DLD1 (cell line): ENCODE data around the gene MYO16.
"Not testable (repeated sequence)": the region's sequence is repeated elsewhere in the genome, so short reads cannot be mapped to it uniquely, and the experiment has no call there.

Experiments
- in situ Hi-C: cut with HindIII; loops from 2 replicates; pipeline ENCODE4 v1.10.0; 2017; ENCODE audit warnings: low sequenced_read_pairs

MYO16 gene

DNA sequence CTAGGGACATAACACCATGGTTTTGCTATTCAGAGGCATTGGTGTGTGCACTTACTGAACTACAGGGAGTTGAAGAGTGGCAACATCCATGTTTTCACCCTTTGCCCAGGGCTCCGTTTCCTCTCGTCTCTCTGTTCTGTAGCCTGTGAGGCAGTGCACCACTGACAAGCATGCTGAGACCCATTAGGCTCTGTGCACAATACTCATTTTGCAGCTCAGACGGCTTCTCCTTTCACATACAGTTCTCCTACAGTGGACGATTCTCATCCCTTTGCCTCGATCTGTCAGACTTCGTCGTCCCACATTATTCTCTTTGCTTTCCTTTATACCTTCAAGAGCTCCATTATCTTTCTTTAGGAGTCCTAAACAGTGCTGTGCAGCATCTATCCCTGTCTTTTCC is 403.7 kb downstream of the MYO16 start:
- in situ Hi-C loops: no loop called here

DNA sequence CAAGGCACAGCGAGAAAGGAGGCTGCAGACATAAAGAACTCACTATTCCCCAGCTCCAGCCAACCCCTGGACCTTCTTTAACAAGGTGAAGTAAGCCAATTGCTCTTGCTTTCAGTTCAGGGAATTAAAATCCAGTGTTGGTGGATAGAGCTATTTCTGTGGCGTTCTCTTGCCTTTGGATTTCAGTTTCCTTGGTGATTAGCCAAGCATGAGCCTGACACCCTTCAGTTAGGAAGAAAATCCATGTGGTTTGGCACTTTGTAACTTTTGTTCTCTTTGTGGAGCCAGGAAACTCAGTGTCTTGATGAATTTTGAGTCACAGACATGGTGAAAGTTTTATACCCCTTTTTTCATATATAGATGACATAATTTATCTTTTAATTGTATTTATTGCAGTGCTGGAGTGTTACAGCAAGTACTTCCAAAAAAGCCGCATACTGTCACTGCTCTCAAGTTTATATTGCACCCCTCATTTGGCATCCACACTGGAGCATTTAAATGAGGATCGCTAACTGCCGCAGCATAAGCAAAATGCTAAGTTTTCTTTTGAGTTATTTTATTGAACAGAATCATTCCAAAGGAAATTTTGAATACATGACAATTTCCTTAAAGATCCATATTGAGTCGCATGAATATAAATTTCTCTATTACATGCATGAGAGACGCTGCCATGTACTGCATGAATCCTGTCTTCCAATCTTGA is 406.8 kb downstream of the MYO16 start:
- in situ Hi-C loops: no loop called here

DNA sequence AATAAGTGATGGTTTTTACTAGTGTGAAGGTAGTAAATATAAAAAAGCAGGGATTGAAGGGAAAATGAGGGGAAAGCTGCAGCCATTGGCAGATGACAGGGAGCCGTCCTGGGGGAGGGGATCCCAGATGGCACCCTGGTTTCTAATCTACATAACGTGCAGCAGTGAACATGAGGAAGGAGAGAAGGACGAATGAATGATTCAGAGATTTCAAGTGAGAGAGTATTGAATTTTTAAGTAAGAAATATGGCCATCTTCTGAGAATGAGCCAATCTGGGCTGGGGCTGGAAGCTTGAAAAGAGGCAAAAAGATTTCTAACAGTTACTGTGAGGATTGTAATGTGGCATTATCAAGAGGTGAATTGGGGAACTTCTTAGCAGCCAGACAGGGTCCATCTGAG is 414.2 kb downstream of the MYO16 start:
- in situ Hi-C loops: no loop called here

DNA sequence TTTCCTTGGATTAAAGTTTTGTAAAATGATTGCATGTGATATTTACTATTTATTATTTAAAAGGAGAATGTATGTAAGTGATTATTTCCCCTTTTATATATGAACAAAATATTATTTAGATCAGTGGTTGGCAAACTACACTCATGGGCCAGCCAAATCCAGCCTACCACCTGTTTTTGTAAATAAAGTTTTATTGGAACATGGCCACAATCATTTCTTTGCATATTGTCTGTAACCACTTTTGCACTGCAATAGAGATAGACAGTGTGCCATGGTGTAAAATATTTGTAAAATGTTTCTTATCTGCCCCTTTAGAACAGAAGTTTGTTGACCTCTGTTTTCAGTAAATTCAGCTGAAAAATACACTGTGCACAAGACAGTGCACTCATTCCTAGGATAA is 426.4 kb downstream of the MYO16 start:
- in situ Hi-C loops: no loop called here

DNA sequence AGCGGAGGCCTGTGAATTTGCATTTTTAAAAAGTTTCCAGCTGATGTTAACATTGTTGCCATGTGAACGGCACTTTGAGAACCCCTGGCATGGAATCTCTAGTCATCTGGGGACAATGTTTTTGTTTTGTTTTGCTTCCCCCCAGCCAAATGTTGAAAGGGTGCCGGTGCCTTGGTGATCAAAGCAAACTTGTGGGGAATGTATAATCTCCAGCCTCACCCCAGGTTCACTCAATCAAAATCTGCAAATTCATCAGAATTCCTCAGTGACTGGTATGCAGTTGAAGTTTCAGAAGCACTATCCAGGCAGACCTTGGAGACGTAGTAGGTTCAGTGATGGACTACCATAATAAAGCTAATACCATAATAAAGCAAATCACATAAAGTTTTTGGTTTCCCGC is 428.7 kb downstream of the MYO16 start:
- in situ Hi-C loops: no loop called here

DNA sequence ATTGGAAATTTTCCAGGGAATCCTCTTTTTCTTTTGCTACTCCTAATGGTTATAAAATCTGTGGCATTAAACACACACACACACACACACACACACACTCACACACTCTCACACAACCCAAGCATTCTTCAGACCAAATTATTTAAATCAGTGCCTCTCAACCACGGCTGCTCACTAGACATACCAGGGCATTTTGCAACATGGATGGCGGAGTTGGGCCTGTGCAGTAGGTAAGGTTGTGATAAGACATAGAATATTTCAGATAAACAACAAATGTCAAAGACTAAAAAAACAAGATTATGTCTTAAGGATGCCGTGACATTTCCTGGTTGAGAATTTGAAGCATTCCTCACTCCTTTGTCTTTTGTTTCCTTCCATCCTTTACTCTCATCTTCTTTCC is 443.1 kb downstream of the MYO16 start:
- in situ Hi-C loops: no loop called here

DNA sequence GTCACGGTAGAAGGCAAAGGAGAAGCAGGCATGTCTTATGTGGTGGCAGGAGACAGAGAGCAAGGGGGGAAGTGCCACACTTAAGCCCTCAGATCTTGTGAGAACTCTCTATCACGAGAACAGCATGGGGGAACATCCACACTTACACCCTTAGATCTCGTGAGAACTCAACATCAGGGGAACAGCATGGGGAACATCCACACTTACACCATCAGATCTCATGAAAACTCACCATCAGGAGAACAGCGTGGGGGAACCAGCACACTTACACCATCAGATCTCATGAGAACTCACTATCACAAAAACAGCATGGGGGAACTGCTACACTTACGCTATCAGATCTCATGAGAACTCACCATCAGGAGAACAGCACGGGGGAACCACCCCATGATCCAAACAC is 445.0 kb downstream of the MYO16 start:
- in situ Hi-C loops: no loop called here

DNA sequence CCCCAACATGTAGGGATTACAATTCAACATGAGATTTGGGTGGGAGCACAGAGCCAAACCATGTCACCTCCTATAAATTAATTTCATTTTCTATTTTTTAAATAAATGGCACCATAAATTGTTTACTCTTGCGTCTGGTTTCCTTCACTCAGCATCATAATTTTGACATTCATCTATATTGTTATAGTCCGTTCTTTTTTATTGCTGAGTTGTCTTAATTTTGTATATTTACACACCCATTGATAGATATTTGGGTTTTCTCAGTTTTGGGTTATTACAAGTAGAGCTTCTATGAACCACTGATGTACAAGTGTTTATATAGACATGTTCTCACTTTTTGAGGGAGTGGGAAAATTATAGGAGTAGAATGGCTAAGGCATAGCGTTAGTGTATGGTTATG is 445.4 kb downstream of the MYO16 start:
- in situ Hi-C loops: no loop called here

DNA sequence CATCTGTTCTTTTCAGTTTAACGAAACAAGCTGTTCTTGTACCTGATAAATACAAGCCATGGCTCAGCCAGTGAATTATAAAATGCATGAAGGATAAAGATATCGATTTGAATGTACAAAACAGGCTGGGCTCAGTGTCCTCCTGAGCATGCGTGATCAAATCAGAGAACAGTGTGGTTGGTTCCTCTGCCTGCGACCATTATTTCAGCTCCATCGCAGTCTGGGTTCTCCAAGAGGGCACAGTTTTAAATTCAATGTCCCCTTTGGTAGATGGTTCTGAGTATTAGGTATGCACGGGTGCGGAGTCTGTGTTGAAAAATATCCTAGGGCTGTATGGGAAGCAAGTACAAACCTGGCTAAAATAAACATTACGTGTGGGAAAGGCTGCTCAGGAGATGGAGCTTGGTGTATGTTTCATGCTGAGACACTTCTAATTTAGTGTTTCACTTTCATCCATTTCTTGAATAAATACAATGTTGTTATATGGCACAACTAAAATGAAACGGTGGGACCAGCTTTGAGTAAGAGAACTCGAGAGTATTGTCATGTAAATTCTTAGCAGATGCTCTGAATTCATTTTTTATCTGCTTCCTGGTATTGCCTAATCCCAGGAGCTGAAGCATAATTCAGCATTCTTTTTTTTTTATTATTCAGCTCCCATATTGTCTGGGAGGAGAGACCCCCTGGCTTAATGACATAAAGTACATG is 458.7 kb downstream of the MYO16 start:
- in situ Hi-C loops: no loop called here

DNA sequence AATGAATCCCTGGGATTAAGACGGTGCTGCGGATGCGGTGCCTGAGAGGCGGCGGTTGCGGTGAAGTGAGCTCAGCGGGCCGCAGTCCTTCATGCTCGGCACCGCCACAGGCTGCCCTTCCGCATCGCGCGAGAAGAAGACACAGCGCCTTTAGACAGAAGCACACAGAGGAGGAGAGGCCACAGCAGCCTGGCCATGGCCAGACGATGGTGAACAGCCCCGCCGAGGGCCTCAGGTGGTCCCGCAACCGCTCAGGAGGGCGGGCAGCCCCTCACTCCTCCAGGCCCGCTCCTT is 459.2 kb downstream of the MYO16 start:
- in situ Hi-C loops: no loop called here

DNA sequence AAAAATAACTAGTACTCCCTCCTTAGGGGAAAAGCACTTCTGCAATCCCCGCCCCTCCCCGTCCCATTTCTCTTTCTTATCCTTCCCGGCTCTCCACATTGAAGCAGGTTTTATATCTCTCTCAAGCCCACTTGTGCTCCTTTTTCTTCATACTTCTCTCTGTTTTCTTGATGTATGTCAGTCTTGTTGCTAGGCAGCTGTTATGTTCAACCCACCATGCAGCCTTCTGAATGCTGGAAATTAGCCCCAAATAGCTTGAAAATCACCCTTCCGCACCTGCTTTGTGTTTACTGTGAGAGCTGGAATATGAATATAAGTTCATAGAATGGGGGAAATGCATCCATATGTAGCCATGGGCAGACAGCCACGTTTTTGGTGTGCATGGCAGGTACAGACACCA is 461.4 kb downstream of the MYO16 start:
- in situ Hi-C loops: no loop called here

DNA sequence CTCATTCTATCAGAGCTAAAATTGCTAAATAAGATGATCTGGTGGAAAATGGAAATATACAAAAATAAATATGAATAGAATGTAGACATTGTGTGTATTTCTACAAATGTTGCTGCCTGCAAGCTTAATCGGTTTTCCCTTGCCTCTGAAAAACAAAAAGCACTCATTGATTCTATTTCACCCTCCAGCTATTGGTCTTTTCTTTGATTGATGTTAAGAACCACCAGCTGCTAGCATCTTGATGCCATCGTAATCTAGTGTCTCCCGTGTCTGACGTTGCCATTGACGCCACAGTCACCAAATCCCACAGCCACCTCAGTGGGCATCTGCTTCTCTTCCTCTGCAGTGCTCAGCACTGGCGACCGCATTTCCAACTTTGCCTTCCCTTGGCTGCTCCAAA is 461.8 kb downstream of the MYO16 start:
- in situ Hi-C loops: no loop called here

DNA sequence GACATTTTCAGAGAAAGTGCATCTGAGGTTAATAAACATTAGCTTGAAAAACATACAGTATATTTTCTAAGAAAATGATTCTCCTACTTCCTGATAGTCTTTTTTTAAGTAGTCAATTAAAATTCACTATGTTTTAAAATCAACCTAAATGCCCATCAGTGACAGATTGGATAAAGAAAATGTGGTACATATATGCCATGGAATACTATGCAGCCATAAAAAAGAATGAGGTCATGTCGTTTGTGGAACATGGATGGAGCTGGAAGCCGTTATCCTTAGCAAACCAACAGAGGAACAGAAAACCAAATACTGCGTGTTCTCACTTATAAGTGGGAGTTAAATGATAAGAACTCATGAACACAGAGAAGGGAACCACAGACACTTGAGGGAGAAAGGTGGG is 462.8 kb downstream of the MYO16 start:
- in situ Hi-C loops: not testable (repeated sequence)

DNA sequence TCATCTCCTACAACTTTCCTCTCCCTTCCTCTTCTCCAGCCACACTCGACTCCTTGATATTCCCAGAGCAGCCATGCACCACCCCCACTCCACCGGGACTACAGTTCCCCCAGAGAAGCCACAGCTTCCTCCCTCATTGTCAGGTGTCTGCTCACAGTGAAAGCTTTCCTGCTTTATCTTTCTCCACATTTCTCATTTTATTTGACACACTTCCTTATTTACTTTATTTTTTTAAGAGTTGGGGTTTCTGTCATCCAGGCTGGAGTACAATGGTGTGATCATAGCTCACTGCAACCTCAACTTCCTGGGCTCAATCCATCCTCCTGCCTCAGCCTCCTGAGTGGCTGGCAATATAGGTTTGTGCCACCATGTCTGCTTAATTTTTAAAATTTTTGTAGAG is 464.6 kb downstream of the MYO16 start:
- in situ Hi-C loops: no loop called here

DNA sequence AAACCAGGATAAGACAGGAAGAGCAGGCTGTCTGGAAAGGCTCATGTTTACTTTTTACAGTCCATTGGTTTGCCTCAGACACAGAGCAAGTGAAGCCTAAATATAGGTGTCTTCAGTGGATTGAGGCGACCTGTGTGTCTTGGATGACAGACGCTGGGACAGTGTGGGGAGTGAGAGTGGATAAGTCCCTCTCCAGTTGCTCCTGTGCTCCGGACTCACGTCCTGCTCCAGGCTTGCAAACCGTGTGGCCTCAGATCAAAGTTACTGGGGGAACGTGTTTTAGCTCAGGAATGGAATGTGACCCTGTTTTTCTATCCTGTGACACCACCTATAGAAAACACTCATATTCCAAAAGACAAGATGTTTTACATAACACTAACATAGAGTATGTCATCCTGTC is 465.7 kb downstream of the MYO16 start:
- in situ Hi-C loops: no loop called here

DNA sequence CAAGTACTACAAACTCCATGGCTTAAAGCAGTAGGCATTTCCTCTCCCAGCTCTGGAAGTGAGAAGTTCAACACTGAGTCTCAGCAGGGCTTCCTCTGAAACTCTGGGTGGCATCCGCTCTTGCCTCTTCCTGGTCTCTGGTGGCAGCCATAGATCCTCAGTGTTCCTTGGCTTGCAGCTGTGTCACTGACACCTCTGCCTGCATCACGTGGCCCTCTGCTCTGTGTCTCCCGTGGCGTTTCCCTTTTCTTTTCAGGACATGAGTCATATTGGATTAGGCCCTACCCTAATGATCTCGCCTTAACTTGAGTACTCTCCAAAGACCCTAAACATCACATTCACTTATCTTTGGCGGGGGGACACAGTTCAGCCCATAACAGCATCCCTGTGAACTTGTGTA is 466.7 kb downstream of the MYO16 start:
- in situ Hi-C loops: no loop called here

DNA sequence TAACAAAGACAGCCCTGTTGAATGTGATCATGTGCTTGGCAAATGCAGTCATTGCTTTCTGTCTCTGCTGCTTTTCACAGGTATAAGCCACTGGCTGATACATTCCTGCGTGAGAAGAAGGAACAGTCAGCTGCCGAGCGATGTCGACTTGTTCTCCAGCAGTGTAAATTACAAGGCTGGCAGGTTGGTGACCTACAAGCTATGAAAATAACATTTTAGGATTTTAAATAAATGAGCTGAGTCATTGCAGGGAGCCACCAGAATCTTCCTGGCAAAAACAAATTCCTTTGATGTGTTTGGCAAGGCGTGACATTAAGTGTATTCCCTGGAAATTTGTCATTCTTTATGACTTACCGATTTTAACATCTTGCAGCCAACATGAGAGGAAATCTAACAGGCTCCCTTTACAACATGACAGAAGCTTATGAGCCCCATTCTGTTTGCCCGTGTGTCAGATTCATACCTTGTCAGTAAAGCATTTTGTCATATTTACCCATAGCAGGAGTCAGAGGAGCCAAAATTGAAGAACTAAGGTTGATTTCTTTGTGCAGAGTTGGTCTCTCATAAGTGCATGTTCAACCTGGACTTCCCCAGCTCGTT is 471.4 kb downstream of the MYO16 start:
- in situ Hi-C loops: no loop called here

DNA sequence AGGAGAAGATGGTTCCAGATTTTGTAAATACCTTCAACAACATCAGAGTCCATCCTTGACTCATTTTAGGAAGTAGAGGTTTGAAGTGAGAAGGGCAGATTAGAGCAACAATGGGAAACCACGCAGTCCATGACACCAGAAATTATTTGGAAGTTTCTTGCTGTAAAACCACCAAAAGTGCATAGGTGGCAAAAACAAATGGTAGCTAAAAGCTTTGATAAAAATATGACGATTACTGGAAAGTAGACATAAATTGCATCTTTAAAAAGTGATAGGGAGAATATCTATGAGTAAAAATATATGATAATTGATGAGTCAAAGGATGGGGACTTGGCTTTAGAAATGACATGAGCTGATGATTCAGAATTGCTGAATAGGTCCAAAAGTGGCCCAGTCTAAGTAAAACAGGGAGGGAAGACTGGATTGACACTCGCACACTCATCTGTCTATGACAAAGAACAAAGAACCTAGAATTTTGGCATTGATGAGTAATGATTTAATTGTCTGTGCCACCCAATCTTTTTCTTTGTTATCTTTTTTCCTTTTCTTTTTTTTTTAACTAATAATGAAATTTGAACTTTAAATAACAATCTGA is 472.2 kb downstream of the MYO16 start:
- in situ Hi-C loops: no loop called here

DNA sequence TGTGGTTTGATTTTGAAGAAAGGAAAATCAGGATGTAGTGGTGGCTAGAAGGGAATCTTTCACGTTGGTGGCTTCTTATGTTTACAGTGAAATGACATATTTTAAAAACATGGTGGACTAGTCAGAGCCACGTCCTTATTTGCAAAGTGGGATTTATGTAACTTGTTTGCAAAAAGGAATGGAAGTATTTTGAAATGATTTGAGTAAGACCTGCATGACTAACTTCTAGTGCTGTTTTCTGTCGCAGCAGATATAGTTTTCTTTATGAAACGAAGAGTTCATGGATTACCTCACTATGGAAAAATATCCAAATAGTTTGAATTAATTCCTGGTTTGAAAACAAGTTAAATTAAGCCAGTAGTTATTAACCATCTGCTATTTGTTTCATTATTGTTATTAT is 476.5 kb downstream of the MYO16 start:
- in situ Hi-C loops: no loop called here

DNA sequence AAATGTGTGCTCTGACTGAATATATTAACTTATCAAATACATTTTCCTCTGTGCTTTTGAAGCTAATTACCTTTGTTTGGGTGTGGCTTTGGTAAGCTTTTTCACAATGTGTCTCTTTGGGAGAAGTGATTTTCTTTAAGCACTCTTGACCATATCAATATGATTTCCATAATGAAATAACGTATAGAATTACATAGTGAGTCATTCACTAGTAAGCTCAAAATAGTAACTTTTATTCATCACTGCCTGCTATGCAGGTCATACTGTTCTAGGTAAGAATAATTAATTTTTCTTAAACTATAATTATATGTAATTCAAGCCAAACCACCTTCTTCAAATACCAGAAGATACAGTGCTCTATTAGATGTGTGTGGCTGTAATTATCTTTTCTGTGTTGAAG is 480.7 kb downstream of the MYO16 start:
- in situ Hi-C loops: no loop called here

DNA sequence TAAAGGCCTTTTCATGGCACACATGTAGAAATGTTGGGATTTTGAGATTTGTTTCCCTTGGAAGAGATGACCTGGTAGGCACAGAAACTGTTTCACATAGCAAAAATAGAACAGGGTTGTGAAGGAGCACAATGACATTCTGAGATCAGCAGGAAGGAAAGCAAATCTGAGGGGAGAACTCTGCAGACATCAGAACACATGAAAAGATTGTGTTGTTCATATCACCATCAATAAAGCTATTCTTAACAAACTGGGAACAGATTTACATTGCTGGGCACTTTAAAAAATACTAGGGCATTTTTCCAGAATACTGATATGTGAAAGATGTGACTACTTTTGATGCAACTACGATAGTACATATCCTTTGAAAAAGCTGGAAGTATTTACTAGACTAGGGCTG is 481.7 kb downstream of the MYO16 start:
- in situ Hi-C loops: no loop called here

DNA sequence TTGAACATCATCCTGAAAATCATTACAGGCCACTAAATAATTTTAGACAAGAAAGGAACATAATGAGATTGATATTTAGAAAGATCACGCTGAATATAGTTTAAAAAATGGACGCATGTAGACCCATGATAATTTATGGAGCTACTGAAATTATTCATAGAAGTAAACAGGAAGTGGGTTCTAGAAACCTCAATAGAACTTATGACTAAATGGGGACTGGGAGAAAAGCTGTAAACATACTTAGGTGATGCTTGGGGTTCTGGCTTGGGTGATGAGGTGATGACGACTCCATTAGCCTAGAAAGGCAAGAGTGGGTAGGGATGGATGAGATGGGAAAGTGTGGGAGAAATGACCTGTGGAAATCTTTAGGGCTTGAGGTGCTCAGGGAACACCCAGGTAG is 484.0 kb downstream of the MYO16 start:
- in situ Hi-C loops: no loop called here
